PC-3 (cell line): Measurements from ENCODE around the gene NUMA1. TPM values are rescaled to one million over a fixed set of nuclear protein-coding genes. Genes with fewer than 3 reads are reported as not detected.

ENCODE experiments used
- ATAC-seq: fragments of 200-7000 bp; cut with Tn5 transposase; 2 replicates; pipeline ENCODE4 v1.9.1; 2020; ENCODE audit warnings: mild to moderate bottlenecking, moderate library complexity
- BruUV-seq: library from RNA; stranded (reverse); fragments of 400-500 nt; replicated peaks from 2 replicates; lab custom pipeline; 2021; lab: Mats Ljungman, UMichigan
- CTCF ChIA-PET: fragments of 300-600 bp; sonication (Branson Sonifier 250); formaldehyde crosslinking; loops from one replicate; lab custom pipeline; 2022; ENCODE audit warnings: antibody characterized with exemption; lab: Charles Lee
- POLR2A ChIA-PET: fragments of 300-600 bp; sonication (Branson Sonifier 250); formaldehyde crosslinking; loops from one replicate; lab custom pipeline; 2022; ENCODE audit warnings: antibody characterized with exemption; ENCODE audit not compliant: unreplicated experiment; lab: Charles Lee
- DNase-seq: peaks from one replicate; pipeline ENCODE4 v3.0.0-alpha.2; 2015
- H2AFZ ChIP-seq: fragments of 300-600 bp; sonication (generic); 2 replicates; pipeline ENCODE4 v1.6.0; 2016; ENCODE audit warnings: antibody characterized with exemption, low read length
- H3F3A ChIP-seq: fragments of 300-600 bp; sonication (generic); one replicate; pipeline ENCODE4 v1.6.0; 2017; ENCODE audit warnings: antibody characterized with exemption, low read length, control low read depth, mild to moderate bottlenecking; ENCODE audit not compliant: unreplicated experiment
- H3K27ac ChIP-seq: fragments of 300-600 bp; sonication (generic); 2 replicates; pipeline ENCODE4 v1.5.1; 2016; ENCODE audit warnings: mild to moderate bottlenecking, low read length
- H3K27me3 ChIP-seq: fragments of 300-600 bp; sonication (generic); 2 replicates; pipeline ENCODE4 v1.6.1; 2016; ENCODE audit warnings: low read length, mixed read lengths
- H3K36me3 ChIP-seq: fragments of 300-600 bp; sonication (generic); 2 replicates; pipeline ENCODE4 v1.6.1; 2016; ENCODE audit warnings: low read depth, mixed run types, low read length, mixed read lengths
- H3K4me1 ChIP-seq: fragments of 300-600 bp; sonication (generic); 2 replicates; pipeline ENCODE4 v1.5.1; 2016; ENCODE audit warnings: low read length; ENCODE audit not compliant: insufficient read depth
- H3K4me2 ChIP-seq: fragments of 300-600 bp; sonication (generic); 2 replicates; pipeline ENCODE4 v1.6.0; 2016; ENCODE audit warnings: low read length
- H3K4me3 ChIP-seq: fragments of 300-600 bp; sonication (generic); 2 replicates; pipeline ENCODE4 v1.5.1; 2016; ENCODE audit warnings: mild to moderate bottlenecking, low read length, mixed read lengths
- H3K79me2 ChIP-seq: fragments of 300-600 bp; sonication (generic); 2 replicates; pipeline ENCODE4 v1.6.1; 2017; ENCODE audit warnings: low read length, mixed read lengths
- H3K9ac ChIP-seq: fragments of 300-600 bp; sonication (generic); 2 replicates; pipeline ENCODE4 v1.6.0; 2016; ENCODE audit warnings: mild to moderate bottlenecking, low read length
- H3K9me2 ChIP-seq: fragments of 300-600 bp; sonication (generic); replicated peaks from 2 replicates; pipeline ENCODE4 v1.6.1; 2016; ENCODE audit warnings: mixed run types, low read length, mixed read lengths
- H3K9me3 ChIP-seq: fragments of 300-600 bp; sonication (generic); 2 replicates; pipeline ENCODE4 v1.6.1; 2016; ENCODE audit warnings: low read length, mixed read lengths
- H4K20me1 ChIP-seq: fragments of 300-600 bp; sonication (generic); 2 replicates; pipeline ENCODE4 v1.6.1; 2016; ENCODE audit warnings: low read length, mixed read lengths
- EZH2 ChIP-seq: fragments of 300-600 bp; sonication (generic); IDR thresholded peaks from one replicate; pipeline ENCODE4 v1.6.1; 2017; ENCODE audit warnings: antibody characterized with exemption, mild to moderate bottlenecking, low read length; ENCODE audit not compliant: unreplicated experiment
- EZH2phosphoT487 ChIP-seq: fragments of 300-600 bp; sonication (generic); IDR thresholded peaks from 2 replicates; pipeline ENCODE4 v1.6.1; 2018; ENCODE audit warnings: mild to moderate bottlenecking, antibody characterized with exemption, low read length, borderline replicate concordance
- intact Hi-C: fragments of 100-400 bp; cut with micrococcal nuclease; formaldehyde crosslinking; loops from 2 replicates; pipeline ENCODE4 v1.9.0; 2023
- total RNA-seq: library from RNA; depleted of rRNA; stranded (reverse); fragments of >200 nt; gene quantifications from 2 replicates; pipeline ENCODE4 v1.2.3, GENCODE V29; 2014
- TF ChIP-seq, protein P1 (sequence below): fragments of 300-600 bp; sonication (generic); conservative IDR thresholded peaks from 2 replicates; pipeline ENCODE4 v1.5.1; 2017; ENCODE audit warnings: antibody characterized with exemption, low read depth, mild to moderate bottlenecking, low read length

The NUMA1 gene
- total RNA-seq, 1 experiment from 2014 or later = 145 TPM

DNA sequence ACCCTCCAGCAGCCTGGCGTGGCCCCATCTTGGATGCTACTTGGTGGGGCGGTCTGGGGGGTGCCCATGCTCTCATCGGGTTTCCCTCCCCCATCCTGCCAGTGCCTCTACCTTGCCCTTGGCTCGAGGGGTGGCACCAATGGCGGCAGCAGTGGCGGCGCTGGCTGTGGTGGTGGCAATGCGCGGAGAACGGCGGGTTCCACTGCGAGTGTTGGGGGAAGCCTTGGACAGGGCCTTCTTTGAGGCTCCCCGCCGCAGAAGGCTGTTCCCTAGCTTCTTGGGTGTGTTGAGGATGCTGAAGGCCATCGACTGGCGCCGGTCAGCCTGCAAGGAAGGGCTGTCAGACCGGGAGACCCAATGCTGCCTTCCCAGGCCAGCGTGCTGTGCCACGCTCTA, 76.6 kb downstream of the NUMA1 start:
- CTCF ChIA-PET = no interaction called here
- BruUV-seq = TSS peak; percentile 42
- Histone ChIP-seq H3K4me3 (no peak overlapping the region), H3K27ac (no peak overlapping the region), H3K9me2 (no peaks in the 10 kb centered on the region), H3K27me3 (no peaks in the 10 kb centered on the region), H3F3A (peaks cover 6% of the 10 kb centered on the region), H3K36me3 (peaks cover 63% of the 10 kb centered on the region), H3K4me2 (no peak overlapping the region), H3K9ac (no peak overlapping the region), H2AFZ (no peak overlapping the region), H4K20me1 (peaks cover 5% of the 10 kb centered on the region; the same call in 1 of the 2 replicates), H3K9me3 (no peaks in the 10 kb centered on the region), H3K79me2 (no peaks in the 10 kb centered on the region), H3K4me1 (no peaks in the 10 kb centered on the region)
- ATAC-seq = no peak
- POLR2A ChIA-PET = no interaction called here
- TF ChIP-seq EZH2 (no peak), EZH2phosphoT487 (no peak)
- intact Hi-C loops = no loop called here
- DNase-seq = no peak

DNA sequence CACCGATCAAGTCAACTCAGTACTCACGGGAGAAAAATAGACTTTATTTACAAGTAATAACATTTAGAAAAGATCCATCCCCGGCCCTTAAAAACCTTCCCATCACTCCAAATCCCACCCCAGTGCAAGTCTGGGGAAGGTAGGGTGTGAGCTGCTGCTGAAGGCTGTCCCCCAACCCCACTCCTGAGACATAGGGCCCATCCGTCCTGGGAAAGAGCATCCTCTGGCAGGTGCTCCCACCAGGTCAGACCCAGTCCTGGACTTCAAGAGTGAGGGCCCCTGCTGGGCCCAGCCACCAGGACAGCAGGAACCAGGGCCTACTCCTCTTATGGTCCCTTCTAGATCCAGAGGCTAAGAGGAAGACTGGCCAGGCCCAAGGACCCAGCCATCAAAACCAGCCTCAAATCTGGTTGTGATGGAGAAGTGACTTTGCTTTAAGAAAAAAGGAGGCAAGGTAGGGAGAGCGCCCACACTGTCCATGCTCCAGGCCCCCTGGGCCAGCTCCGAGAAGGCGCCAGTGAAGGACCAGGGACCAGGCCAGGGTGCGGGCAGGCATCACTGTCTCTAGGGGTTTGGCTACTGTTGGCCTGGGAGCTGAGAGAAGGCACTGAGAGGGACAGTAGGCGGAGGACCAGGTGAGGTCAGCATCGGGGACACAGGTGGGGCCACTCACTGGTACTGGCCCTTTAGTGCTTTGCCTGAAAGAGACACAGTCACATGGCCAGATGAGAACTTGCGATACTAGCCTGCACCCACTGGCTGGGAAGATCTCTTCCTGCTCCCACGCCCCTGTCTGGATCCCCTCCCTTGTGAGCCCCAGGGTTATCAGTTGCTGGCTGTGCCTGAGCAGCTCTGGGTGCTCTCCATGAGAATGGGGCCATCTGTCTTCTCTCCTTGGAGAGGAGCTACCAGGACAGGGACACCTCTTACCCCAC, 77.2 kb downstream of the NUMA1 start:
- intact Hi-C loops = no loop called here
- TF ChIP-seq EZH2phosphoT487 (no peak), EZH2 (no peak)
- TF ChIP-seq, protein P1, sequence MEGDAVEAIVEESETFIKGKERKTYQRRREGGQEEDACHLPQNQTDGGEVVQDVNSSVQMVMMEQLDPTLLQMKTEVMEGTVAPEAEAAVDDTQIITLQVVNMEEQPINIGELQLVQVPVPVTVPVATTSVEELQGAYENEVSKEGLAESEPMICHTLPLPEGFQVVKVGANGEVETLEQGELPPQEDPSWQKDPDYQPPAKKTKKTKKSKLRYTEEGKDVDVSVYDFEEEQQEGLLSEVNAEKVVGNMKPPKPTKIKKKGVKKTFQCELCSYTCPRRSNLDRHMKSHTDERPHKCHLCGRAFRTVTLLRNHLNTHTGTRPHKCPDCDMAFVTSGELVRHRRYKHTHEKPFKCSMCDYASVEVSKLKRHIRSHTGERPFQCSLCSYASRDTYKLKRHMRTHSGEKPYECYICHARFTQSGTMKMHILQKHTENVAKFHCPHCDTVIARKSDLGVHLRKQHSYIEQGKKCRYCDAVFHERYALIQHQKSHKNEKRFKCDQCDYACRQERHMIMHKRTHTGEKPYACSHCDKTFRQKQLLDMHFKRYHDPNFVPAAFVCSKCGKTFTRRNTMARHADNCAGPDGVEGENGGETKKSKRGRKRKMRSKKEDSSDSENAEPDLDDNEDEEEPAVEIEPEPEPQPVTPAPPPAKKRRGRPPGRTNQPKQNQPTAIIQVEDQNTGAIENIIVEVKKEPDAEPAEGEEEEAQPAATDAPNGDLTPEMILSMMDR = no peak
- no peak overlapping the region for H3K4me3 ChIP-seq
- H4K20me1 ChIP-seq = peaks cover 5% of the 10 kb centered on the region; the same call in 1 of the 2 replicates
- no peak overlapping the region for H3K4me2 ChIP-seq
- no peaks in the 10 kb centered on the region for H3K79me2 ChIP-seq
- H3K9me3 ChIP-seq = no peaks in the 10 kb centered on the region
- no peaks in the 10 kb centered on the region for H3K4me1 ChIP-seq
- peaks cover 57% of the 10 kb centered on the region for H3K36me3 ChIP-seq
- DNase-seq = no peak
- H2AFZ ChIP-seq = no peak overlapping the region
- no peaks in the 10 kb centered on the region for H3K9me2 ChIP-seq
- no peak overlapping the region for H3K9ac ChIP-seq
- ChIA-PET CTCF (no interaction called here), POLR2A (no interaction called here)
- no TSS peak for BruUV-seq
- H3K27ac ChIP-seq = no peak overlapping the region
- H3F3A ChIP-seq = peaks cover 6% of the 10 kb centered on the region
- H3K27me3 ChIP-seq = no peaks in the 10 kb centered on the region
- ATAC-seq = peak; percentile 6; the same call in 1 of the 2 replicates

DNA sequence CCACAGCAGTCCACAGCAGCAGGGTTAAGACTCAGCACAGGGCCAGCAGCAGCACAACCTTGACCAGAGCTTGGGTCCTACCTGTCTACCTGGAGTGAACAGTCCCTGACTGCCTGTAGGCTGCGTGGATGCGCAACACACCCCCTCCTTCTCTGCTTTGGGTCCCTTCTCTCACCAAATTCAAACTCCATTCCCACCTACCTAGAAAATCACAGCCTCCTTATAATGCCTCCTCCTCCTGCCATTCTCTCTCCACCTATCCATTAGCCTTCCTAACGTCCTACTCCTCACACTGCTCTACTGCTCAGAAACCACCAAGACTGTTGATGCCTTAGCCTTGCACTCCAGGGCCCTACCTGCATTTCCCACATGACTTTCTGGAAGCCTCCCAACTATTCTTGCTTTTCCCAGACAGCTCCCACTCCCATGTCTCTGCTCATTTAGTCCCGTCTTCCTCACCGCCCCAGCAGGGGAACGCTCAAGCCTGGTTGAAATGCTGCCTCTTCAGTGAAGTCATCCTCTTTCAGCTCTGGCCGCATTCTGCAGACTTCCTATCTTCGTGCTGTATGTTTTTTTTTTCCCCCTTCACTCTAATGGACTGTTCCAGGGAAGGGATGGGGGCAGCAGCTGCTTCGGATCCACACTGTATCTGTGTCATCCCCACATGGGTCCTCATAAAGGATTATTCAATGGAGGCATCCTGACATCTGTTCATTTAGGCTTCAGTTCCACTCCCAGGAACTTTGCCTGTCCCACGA, 78.3 kb downstream of the NUMA1 start:
- no peak overlapping the region for H3K4me3 ChIP-seq
- CTCF ChIA-PET = no interaction called here
- no peaks in the 10 kb centered on the region for H3K79me2 ChIP-seq
- H4K20me1 ChIP-seq = peaks cover 5% of the 10 kb centered on the region; the same call in 1 of the 2 replicates
- no peak overlapping the region for H3K27ac ChIP-seq
- no peaks in the 10 kb centered on the region for H3K27me3 ChIP-seq
- H3K9ac ChIP-seq = no peak overlapping the region
- intact Hi-C loops = no loop called here
- DNase-seq = no peak
- no peak overlapping the region for H3K4me2 ChIP-seq
- H3F3A ChIP-seq = peaks cover 6% of the 10 kb centered on the region
- H2AFZ ChIP-seq = no peak overlapping the region
- TF ChIP-seq EZH2 (no peak), EZH2phosphoT487 (no peak)
- TF ChIP-seq, protein P1 = no peak
- POLR2A ChIA-PET = no interaction called here
- peaks cover 46% of the 10 kb centered on the region for H3K36me3 ChIP-seq
- H3K9me3 ChIP-seq = no peaks in the 10 kb centered on the region
- no peak for ATAC-seq
- no peaks in the 10 kb centered on the region for H3K9me2 ChIP-seq
- no peaks in the 10 kb centered on the region for H3K4me1 ChIP-seq
- no TSS peak for BruUV-seq
